ENCODE data around the gene TNRC6B.

The TNRC6B gene

DNA sequence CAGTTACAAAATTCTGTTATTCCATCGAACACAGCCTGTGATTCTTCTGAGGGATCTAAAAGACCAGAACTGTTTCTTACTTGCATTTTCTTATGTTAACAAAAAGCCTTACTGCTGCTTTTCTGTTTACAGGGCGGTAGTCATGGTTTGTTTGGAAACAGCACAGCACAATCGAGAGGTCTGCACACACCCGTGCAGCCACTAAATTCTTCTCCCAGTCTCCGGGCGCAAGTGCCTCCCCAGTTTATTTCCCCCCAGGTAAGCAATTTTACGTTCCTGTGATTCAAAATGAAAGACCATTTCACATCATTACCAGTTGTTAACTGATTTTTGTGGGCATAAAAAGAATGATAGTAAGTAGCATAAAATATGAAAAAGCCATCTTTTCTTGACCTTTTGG, 107.8 kb downstream of the TNRC6B start:
- TF ChIP-seq, protein P1, sequence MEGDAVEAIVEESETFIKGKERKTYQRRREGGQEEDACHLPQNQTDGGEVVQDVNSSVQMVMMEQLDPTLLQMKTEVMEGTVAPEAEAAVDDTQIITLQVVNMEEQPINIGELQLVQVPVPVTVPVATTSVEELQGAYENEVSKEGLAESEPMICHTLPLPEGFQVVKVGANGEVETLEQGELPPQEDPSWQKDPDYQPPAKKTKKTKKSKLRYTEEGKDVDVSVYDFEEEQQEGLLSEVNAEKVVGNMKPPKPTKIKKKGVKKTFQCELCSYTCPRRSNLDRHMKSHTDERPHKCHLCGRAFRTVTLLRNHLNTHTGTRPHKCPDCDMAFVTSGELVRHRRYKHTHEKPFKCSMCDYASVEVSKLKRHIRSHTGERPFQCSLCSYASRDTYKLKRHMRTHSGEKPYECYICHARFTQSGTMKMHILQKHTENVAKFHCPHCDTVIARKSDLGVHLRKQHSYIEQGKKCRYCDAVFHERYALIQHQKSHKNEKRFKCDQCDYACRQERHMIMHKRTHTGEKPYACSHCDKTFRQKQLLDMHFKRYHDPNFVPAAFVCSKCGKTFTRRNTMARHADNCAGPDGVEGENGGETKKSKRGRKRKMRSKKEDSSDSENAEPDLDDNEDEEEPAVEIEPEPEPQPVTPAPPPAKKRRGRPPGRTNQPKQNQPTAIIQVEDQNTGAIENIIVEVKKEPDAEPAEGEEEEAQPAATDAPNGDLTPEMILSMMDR (IDR thresholded peaks at IDR 0.05; ENCODE audit: borderline replicate concordance, insufficient read depth, low read depth, low read length) = no peak
- H3K4me3 ChIP-seq (ENCODE audit: low read depth, low read length) = no peak overlapping the region

DNA sequence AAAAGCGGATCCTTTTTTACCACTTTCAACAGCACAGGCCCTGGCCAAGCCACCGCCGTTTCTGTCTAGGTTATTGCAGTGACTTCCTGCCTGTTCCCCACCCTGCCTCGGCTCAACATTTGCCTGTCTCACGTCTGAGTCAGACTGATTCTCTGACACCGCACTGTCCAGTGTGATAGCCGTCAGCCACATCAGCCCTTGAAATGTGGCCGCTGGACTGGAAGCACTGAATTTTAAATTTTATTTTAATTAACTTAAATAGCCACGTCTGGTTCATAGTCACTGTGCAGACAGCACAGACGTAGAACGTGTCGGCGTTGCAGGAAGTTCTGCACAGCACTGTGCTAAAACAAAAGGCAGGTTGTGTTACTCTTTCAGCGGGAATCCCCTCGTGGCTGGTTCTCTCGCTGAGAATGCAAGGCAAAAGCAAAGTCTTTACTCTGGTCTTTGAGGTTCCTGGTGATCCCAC, 112.3 kb downstream of the TNRC6B start:
- H3K4me3 ChIP-seq (ENCODE audit: low read depth, low read length) = no peak overlapping the region
- TF ChIP-seq, protein P1 (IDR thresholded peaks at IDR 0.05; ENCODE audit: borderline replicate concordance, insufficient read depth, low read depth, low read length) = no peak

DNA sequence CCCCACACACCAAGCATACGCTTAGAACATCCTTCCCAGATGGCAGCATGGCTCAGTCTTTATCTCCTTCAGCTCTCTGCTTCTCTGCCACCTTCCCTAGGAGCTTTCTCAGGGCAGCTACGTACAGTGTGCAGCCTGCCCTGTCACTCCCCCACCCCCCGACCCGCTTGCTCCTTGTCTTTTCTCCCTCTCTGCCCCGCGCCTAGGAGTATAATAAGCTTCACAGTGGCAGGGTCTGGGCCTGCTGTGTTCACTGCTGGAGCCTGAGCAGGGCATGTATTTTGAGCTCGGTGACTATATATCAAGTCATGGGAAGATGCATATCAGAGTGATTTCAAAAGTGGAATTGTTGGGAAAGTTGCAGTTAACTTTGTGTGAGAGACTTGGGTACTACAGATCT, 112.8 kb downstream of the TNRC6B start:
- TF ChIP-seq, protein P1 (IDR thresholded peaks at IDR 0.05; ENCODE audit: borderline replicate concordance, insufficient read depth, low read depth, low read length) = no peak
- H3K4me3 ChIP-seq (ENCODE audit: low read depth, low read length) = no peak overlapping the region

DNA sequence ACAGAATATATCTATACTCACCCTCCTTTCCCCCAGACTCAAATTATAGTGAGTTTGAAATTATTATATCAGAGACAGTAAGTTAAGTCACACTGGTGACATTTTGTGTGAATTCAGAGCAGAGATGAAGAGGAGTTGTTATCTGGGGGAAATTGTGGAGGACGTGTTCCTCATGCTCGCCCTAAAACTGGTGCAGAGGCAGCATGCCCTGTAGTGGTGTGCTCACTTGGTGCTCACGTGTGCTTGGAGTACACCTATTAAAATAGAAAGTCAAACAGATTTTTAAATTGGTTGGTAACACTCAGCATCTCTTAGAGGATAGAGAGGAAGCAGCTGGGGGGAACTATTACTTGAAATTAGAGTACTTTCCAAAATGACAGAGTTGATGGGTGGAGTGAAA, 117.0 kb downstream of the TNRC6B start:
- TF ChIP-seq, protein P1 (IDR thresholded peaks at IDR 0.05; ENCODE audit: borderline replicate concordance, insufficient read depth, low read depth, low read length) = no peak
- H3K4me3 ChIP-seq (ENCODE audit: low read depth, low read length) = no peak overlapping the region

DNA sequence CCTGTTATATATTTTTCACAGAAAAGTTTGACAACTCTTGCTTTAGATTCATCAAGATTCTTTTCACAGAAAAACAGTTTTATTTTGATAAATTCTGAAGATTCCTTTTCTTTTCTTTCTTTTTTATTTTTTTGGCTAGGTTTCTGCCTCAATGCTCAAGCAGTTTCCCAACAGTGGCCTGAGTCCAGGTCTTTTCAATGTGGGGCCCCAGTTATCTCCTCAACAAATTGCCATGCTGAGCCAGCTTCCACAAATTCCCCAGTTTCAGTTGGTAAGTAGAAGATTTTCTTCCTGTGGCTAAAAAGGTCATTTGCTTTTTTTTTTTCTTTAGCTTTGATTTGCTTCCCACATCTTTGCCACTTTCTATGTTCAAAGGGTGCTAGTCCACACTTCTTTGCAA, 122.6 kb downstream of the TNRC6B start:
- H3K4me3 ChIP-seq (ENCODE audit: low read depth, low read length) = no peak overlapping the region
- TF ChIP-seq, protein P1 (IDR thresholded peaks at IDR 0.05; ENCODE audit: borderline replicate concordance, insufficient read depth, low read depth, low read length) = no peak

DNA sequence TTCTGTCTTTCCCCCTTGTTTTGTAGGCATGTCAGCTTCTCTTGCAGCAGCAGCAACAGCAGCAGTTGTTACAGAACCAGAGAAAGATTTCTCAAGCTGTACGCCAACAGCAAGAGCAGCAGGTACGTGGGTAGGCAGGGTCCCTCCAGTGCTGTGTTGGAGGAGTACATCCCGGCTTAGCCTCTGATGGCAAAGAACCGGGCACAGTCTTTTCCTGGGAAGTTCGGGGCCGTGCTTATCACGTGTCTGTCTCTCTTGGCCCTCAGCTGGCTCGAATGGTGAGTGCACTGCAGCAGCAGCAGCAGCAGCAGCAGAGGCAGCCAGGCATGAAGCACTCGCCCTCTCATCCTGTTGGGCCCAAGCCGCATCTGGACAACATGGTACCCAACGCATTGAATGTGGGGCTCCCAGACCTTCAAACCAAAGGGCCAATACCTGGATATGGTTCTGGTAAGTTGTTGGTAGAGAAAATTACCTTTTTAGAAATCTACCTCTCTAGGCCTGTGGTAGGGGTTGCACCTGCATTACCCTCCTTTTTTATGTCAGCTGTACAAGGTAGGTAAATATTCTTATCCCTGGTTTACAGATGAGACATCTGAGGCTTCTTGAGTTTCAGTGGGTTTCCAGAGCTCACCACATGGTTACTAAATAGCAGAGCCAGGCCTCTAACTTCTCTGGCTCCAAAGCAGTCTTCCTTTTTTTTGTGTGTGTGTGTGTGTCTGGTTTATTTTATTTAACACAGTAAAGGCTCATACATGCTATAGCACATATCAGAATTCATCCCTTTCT, 123.4 kb downstream of the TNRC6B start:
- no peak overlapping the region for H3K4me3 ChIP-seq (ENCODE audit: low read depth, low read length)
- TF ChIP-seq, protein P1 (IDR thresholded peaks at IDR 0.05; ENCODE audit: borderline replicate concordance, insufficient read depth, low read depth, low read length) = no peak

DNA sequence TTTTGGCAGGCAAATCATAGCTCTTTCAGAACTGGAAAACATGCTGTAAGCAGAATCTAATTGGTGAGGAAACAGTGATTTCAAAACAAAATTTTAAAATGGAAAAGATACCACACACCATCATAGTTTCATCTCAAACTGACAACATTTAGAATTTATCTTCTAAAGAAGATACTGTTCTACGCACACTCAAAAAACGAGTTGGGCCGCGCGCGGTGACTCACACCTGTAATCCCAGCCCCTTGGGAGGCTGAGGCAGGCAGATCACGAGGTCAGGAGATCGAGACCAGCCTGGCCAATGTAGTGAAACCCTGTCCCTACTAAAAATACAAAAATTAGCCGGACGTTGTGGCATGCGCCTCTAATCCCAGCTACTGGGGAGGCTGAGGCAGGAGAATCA, 124.4 kb downstream of the TNRC6B start:
- TF ChIP-seq, protein P1 (IDR thresholded peaks at IDR 0.05; ENCODE audit: borderline replicate concordance, insufficient read depth, low read depth, low read length) = no peak
- H3K4me3 ChIP-seq (ENCODE audit: low read depth, low read length) = no peak overlapping the region
